H1 (cell line): ENCODE data around the gene SLC1A2. TPM values are rescaled to one million over a fixed set of nuclear protein-coding genes. Genes with fewer than 3 reads are reported as not detected.

Experiments used
- CTCF ChIA-PET: fragments of 300-600 bp; sonication (Branson Sonifier 250); formaldehyde crosslinking; loops from one replicate; lab custom pipeline; 2021; ENCODE audit not compliant: partially characterized antibody; lab: Charles Lee
- POLR2A ChIA-PET: fragments of 300-600 bp; sonication (Branson Sonifier 250); formaldehyde crosslinking; loops from one replicate; lab custom pipeline; 2021; ENCODE audit warnings: inconsistent platforms; ENCODE audit not compliant: partially characterized antibody; lab: Charles Lee
- DNase-seq, 2 experiments: peaks; one replicate each; pipeline versions ENCODE4 v3.0.0 to v3.0.0-alpha.2; 2010 to 2022; ENCODE audit warnings: low spot score in 2 of 2, low read depth in 1 of 2, mixed read lengths in 1 of 2
- FAIRE-seq: peaks from 2 replicates; lab custom pipeline; 2011; peaks lifted over from hg19 to GRCh38; lab: Jason Lieb, UNC
- H2AFZ ChIP-seq: 2 replicates; pipeline ENCODE4 v1.8.1; 2012; ENCODE audit warnings: low read length, inconsistent platforms
- H2AK5ac ChIP-seq: 2 replicates; pipeline ENCODE4 v1.6.1; 2013; ENCODE audit warnings: low read depth, low read length
- H2BK120ac ChIP-seq: replicated peaks from 2 replicates; pipeline ENCODE3; 2013; ENCODE audit warnings: low read depth, low read length, inconsistent platforms
- H2BK12ac ChIP-seq: 2 replicates; pipeline ENCODE4 v1.6.1; 2013; ENCODE audit warnings: low read depth, low read length
- H2BK15ac ChIP-seq: 2 replicates; pipeline ENCODE4 v1.6.1; 2013; ENCODE audit warnings: low read length
- H2BK20ac ChIP-seq: 2 replicates; pipeline ENCODE4 v1.6.1; 2013; ENCODE audit warnings: low read length
- H2BK5ac ChIP-seq: 2 replicates; pipeline ENCODE4 v1.6.1; 2013; ENCODE audit warnings: low read depth, low read length
- H3K14ac ChIP-seq: 2 replicates; pipeline ENCODE4 v1.6.1; 2013; ENCODE audit warnings: inconsistent platforms; ENCODE audit not compliant: insufficient read length
- H3K18ac ChIP-seq: 2 replicates; pipeline ENCODE4 v1.6.1; 2013; ENCODE audit warnings: low read length; ENCODE audit errors: extremely low read depth
- H3K23ac ChIP-seq: 2 replicates; pipeline ENCODE4 v1.6.1; 2013; ENCODE audit warnings: inconsistent platforms; ENCODE audit not compliant: insufficient read length
- H3K23me2 ChIP-seq: 2 replicates; pipeline ENCODE4 v1.6.1; 2013; ENCODE audit warnings: low read depth, low read length
- H3K27ac ChIP-seq: 2 replicates; pipeline ENCODE4 v1.6.1; 2011; ENCODE audit warnings: low read depth, low read length, inconsistent platforms
- H3K27me3 ChIP-seq, 4 experiments: replicated peaks in 1 of 4; 1 replicate in 1 of 4; 2 replicates in 3 of 4; pipeline versions ENCODE4 v1.6.1 to v1.8.1; 2011 to 2013; ENCODE audit warnings: low read length in 3 of 4, mild to moderate bottlenecking in 3 of 4, inconsistent platforms in 2 of 4, mixed read lengths in 2 of 4, moderate library complexity in 1 of 4; ENCODE audit not compliant: control insufficient read depth in 3 of 4, insufficient read depth in 3 of 4; ENCODE audit errors: extremely low read depth in 1 of 4
- H3K36me3 ChIP-seq, 4 experiments: 2 replicates each; pipeline versions ENCODE4 v1.6.1 to v1.8.1; 2011 to 2013; ENCODE audit warnings: mild to moderate bottlenecking in 4 of 4, low read length in 3 of 4, moderate library complexity in 2 of 4, control low read depth in 1 of 4, inconsistent platforms in 1 of 4; ENCODE audit not compliant: insufficient read depth in 4 of 4, control insufficient read depth in 2 of 4
- H3K4ac ChIP-seq: replicated peaks from 2 replicates; pipeline ENCODE3; 2013; ENCODE audit warnings: low read length, low read depth, mixed read lengths, inconsistent platforms; ENCODE audit not compliant: insufficient read length
- H3K4me1 ChIP-seq, 4 experiments: replicated peaks in 1 of 4; 1 replicate in 1 of 4; 2 replicates in 3 of 4; pipeline versions ENCODE4 v1.6.1 to v1.8.1; 2011 to 2013; ENCODE audit warnings: low read length in 3 of 4, inconsistent platforms in 2 of 4, mixed read lengths in 1 of 4; ENCODE audit not compliant: insufficient read depth in 4 of 4, control insufficient read depth in 3 of 4
- H3K4me2 ChIP-seq, 2 experiments: 2 replicates each; pipeline versions ENCODE4 v1.6.1 to v1.8.1; 2011 to 2013; ENCODE audit warnings: low read depth in 2 of 2, low read length in 2 of 2, control low read depth in 1 of 2, inconsistent platforms in 1 of 2, mild to moderate bottlenecking in 1 of 2; ENCODE audit not compliant: insufficient read depth in 1 of 2
- H3K4me3 ChIP-seq, 4 experiments: fragments of 200-600, 300-600 bp in 1 of 4; sonication (generic), shearing (Covaris generic), sonication (Bioruptor Twin) in 1 of 4; 2 replicates each; pipeline versions ENCODE4 v1.5.1 to v1.8.1; 2011 to 2016; ENCODE audit warnings: low read length in 4 of 4, low read depth in 3 of 4, control low read depth in 2 of 4, inconsistent platforms in 2 of 4, mild to moderate bottlenecking in 2 of 4, mixed read lengths in 1 of 4, moderate library complexity in 1 of 4; ENCODE audit not compliant: insufficient read depth in 2 of 4; ENCODE audit errors: extremely low read depth in 1 of 4
- H3K56ac ChIP-seq: replicated peaks from 2 replicates; pipeline ENCODE3; 2013; ENCODE audit warnings: low read depth, mild to moderate bottlenecking, mixed read lengths, low read length, inconsistent platforms; ENCODE audit not compliant: insufficient read length
- H3K79me1 ChIP-seq: 2 replicates; pipeline ENCODE4 v1.6.1; 2013; ENCODE audit warnings: low read depth, low read length, control low read depth
- H3K79me2 ChIP-seq, 2 experiments: 2 replicates each; pipeline versions ENCODE4 v1.6.1 to v1.8.1; 2012 to 2013; ENCODE audit warnings: low read length in 2 of 2, mild to moderate bottlenecking in 2 of 2, inconsistent platforms in 1 of 2; ENCODE audit not compliant: insufficient read depth in 2 of 2, control insufficient read depth in 1 of 2
- H3K9ac ChIP-seq, 4 experiments: replicated peaks in 1 of 4; 1 replicate in 1 of 4; 2 replicates in 3 of 4; pipeline versions ENCODE4 v1.6.1 to v1.8.1; 2011 to 2013; ENCODE audit warnings: low read depth in 3 of 4, low read length in 3 of 4, control low read depth in 2 of 4, mild to moderate bottlenecking in 2 of 4, moderate library complexity in 2 of 4, inconsistent platforms in 1 of 4; ENCODE audit errors: extremely low read depth in 1 of 4
- H3K9me3 ChIP-seq, 2 experiments: 2 replicates each; pipeline versions ENCODE4 v1.6.1 to v1.8.1; 2012 to 2013; ENCODE audit warnings: mild to moderate bottlenecking in 2 of 2, moderate library complexity in 2 of 2, control low read depth in 1 of 2, inconsistent platforms in 1 of 2, low read depth in 1 of 2, low read length in 1 of 2, mixed read lengths in 1 of 2; ENCODE audit not compliant: insufficient read depth in 2 of 2
- H4K20me1 ChIP-seq, 2 experiments: replicated peaks in 1 of 2; 2 replicates each; pipeline versions ENCODE3 to v1.8.1; 2011 to 2013; ENCODE audit warnings: inconsistent platforms in 2 of 2, low read length in 2 of 2, mild to moderate bottlenecking in 1 of 2; ENCODE audit not compliant: insufficient read depth in 2 of 2, control insufficient read depth in 1 of 2
- H4K5ac ChIP-seq: 2 replicates; pipeline ENCODE4 v1.6.1; 2013; ENCODE audit warnings: low read length, low read depth, mixed read lengths, inconsistent platforms; ENCODE audit not compliant: insufficient read length
- H4K8ac ChIP-seq: 2 replicates; pipeline ENCODE4 v1.8.0; 2013; ENCODE audit warnings: mild to moderate bottlenecking, moderate library complexity, low read length, inconsistent platforms; ENCODE audit not compliant: insufficient read depth; ENCODE audit errors: extremely low read depth
- H4K91ac ChIP-seq: replicated peaks from 2 replicates; pipeline ENCODE3; 2013; ENCODE audit warnings: low read length, mixed read lengths, inconsistent platforms; ENCODE audit not compliant: insufficient read length
- BRCA1 ChIP-seq: IDR thresholded peaks from 2 replicates; pipeline ENCODE4 v1.6.1; 2012; ENCODE audit warnings: low read depth, low read length, improper control_type of control experiment
- POLR2A ChIP-seq, 2 experiments: IDR thresholded peaks; 1 replicate in 1 of 2; 2 replicates in 1 of 2; pipeline ENCODE4 v1.6.1; 2011; ENCODE audit warnings: low read depth in 2 of 2, low read length in 2 of 2, mild to moderate bottlenecking in 2 of 2; ENCODE audit errors: control extremely low read depth in 1 of 2
- RNF2 ChIP-seq: fragments of 200-900, 300-1000 bp; sonication (generic); IDR thresholded peaks from 2 replicates; pipeline ENCODE4 v1.7.1; 2016; ENCODE audit warnings: borderline replicate concordance, low read depth, mild to moderate bottlenecking, antibody characterized with exemption, low read length; ENCODE audit not compliant: poor library complexity, severe bottlenecking; ENCODE audit errors: missing control alignments
- SIX5 ChIP-seq: IDR thresholded peaks from 2 replicates; pipeline ENCODE4 v1.6.1; 2011; ENCODE audit warnings: mild to moderate bottlenecking, low read depth, low read length
- SP4 ChIP-seq: IDR thresholded peaks from 2 replicates; pipeline ENCODE4 v1.6.1; 2012; ENCODE audit warnings: low read length, inconsistent platforms
- WGBS, 2 experiments: shearing (Covaris generic) in 1 of 2; methylation state at CpG; one replicate each; pipeline versions ENCODE4 v1.1.6 to v1.1.7; 2013 to 2015; ENCODE audit warnings: low lambda C conversion rate in 2 of 2, mixed read lengths in 2 of 2, inconsistent platforms in 1 of 2, low coverage in 1 of 2, missing lambda C conversion rate in 1 of 2; ENCODE audit not compliant: insufficient replicate concordance in 2 of 2, insufficient coverage in 1 of 2, insufficient read length in 1 of 2; ENCODE audit errors: extremely low coverage in 1 of 2, missing lambda C conversion rate in 1 of 2; 5-methylcytosine and 5-hydroxymethylcytosine counted together
- polyA plus RNA-seq, 7 experiments: library from polyadenylated mRNA; depleted of rRNA in 3 of 7; stranded (reverse) in 5 of 7; unstranded in 2 of 7; fragments of >200 nt in 5 of 7; fragments of 200-250 nt in 2 of 7; gene quantifications; 1 replicate in 5 of 7; 2 replicates in 1 of 7; 4 replicates in 1 of 7; pipeline versions ENCODE4 v1.2.1 to v1.2.3, GENCODE V29; 2011 to 2013; ENCODE audit warnings: missing spikeins in 2 of 7, mixed read lengths in 2 of 7
- total RNA-seq: library from RNA; stranded (reverse); fragmentation: NEBNext Ultra II Directional; extraction: Animal tissue kit (Norgen Biotek cat#: 25700); gene quantifications from 2 replicates; pipeline ENCODE4 v1.2.1, GENCODE V29; 2021
- TF ChIP-seq, protein P1 (sequence below): IDR thresholded peaks from 2 replicates; pipeline ENCODE4 v1.6.1; 2012; ENCODE audit warnings: low read length, inconsistent platforms

The SLC1A2 gene
- total and polyA plus RNA-seq, 2 of the 8 experiments (the other 6 are each of a cell fraction or from before 2014, with no cell fraction given), result 0.57 to 1.2 TPM

DNA sequence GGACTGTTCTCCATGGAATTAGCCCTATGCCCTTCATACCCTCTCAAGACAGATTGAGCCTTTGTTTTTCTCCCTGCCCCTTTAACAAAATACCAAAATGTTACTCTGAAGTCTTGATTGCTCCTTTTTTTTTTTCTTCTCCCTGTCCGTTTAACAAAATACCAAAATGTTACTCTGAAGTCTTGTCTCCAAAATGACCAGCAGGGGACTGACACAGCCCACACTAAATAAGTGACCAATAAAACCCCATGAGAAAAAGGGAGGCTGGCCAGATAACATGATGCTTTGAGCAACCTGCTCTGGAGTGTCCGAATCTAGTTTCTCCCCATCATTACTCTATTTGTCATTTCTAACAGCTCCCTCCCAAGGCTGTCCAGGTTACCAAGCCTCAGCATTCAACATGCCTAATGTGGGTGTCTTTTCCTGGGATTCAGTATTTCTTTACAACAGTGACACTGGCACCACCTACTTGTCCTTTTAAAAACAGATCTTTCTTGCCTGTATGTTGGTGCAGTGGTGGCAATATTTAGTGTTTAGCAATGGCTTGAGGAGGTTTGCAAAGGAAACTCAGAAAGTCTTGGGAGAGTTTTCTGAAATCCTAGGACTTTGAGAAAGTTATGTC, 42.7 kb upstream of the SLC1A2 start:
- H2BK120ac ChIP-seq, result no peak overlapping the region
- H3K27ac ChIP-seq, result no peak overlapping the region
- no peak overlapping the region for H2BK15ac ChIP-seq
- H2BK20ac ChIP-seq, result no peak overlapping the region
- H3K4me1 ChIP-seq, result peaks cover 0 to 5% (median 1%) of the 10 kb centered on the region in 4 experiments; a peak in 4 of 7 replicates
- no peak overlapping the region for H4K91ac ChIP-seq
- no peak overlapping the region for H3K9ac ChIP-seq
- H2BK5ac ChIP-seq, result no peak overlapping the region
- H3K23ac ChIP-seq, result no peak overlapping the region
- H3K79me2 ChIP-seq, result no peaks in the 10 kb centered on the region
- H3K4me2 ChIP-seq, result no peak overlapping the region
- H3K79me1 ChIP-seq, result no peaks in the 10 kb centered on the region
- no peak overlapping the region for H4K5ac ChIP-seq
- H4K20me1 ChIP-seq, result no peaks in the 10 kb centered on the region
- no peak overlapping the region for H3K4ac ChIP-seq
- H3K4me3 ChIP-seq, result no peak overlapping the region
- H3K27me3 ChIP-seq, result peaks cover 0 to 3% (median 0%) of the 10 kb centered on the region in 4 experiments; a peak in 1 of 7 replicates
- no peak overlapping the region for H4K8ac ChIP-seq
- FAIRE-seq (no peak), DNase-seq (no peak)
- H3K36me3 ChIP-seq, result no peaks in the 10 kb centered on the region
- POLR2A ChIA-PET, result no interaction called here
- no peak overlapping the region for H3K18ac ChIP-seq
- no peak overlapping the region for H2AK5ac ChIP-seq
- no peak for TF ChIP-seq SP4
- no peak for TF ChIP-seq BRCA1
- TF ChIP-seq POLR2A (IDR thresholded peaks at IDR 0.05; ENCODE audit: control extremely low read depth in 1 of 2, low read depth in 2 of 2, low read length in 2 of 2), result no peak
- no peak for TF ChIP-seq RNF2
- TF ChIP-seq, protein P1, sequence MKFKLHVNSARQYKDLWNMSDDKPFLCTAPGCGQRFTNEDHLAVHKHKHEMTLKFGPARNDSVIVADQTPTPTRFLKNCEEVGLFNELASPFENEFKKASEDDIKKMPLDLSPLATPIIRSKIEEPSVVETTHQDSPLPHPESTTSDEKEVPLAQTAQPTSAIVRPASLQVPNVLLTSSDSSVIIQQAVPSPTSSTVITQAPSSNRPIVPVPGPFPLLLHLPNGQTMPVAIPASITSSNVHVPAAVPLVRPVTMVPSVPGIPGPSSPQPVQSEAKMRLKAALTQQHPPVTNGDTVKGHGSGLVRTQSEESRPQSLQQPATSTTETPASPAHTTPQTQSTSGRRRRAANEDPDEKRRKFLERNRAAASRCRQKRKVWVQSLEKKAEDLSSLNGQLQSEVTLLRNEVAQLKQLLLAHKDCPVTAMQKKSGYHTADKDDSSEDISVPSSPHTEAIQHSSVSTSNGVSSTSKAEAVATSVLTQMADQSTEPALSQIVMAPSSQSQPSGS, result no peak
- TF ChIP-seq SIX5, result no peak
- WGBS, 2 experiments, result 61% methylated on average over 2 of the region's 2 CpGs; no CpG with 5 or more reads in 1 of the 2 experiments
- H3K9me3 ChIP-seq, result no peaks in the 10 kb centered on the region
- no peak overlapping the region for H2AFZ ChIP-seq
- H3K14ac ChIP-seq, result no peak overlapping the region
- H3K23me2 ChIP-seq, result no peaks in the 10 kb centered on the region
- no peak overlapping the region for H2BK12ac ChIP-seq
- no peak overlapping the region for H3K56ac ChIP-seq
- CTCF ChIA-PET, result interaction anchor here (0.6 to 2.0 kb wide), 8 partner anchors 9 to 936 kb away, joined by 3 to 7 read pairs (median 3); no protein-coding TSS in a partner anchor
